Hematopoietic multipotent progenitor cell treated with erythropoietin and hydrocortisone succinate and interleukin-3 and kit ligand, for 17 days (in vitro differentiated cells): ENCODE measurements around the gene NPPA.
A peak's percentile ranks its signal among the peaks of the same experiment; 100 is the strongest.

Source experiments
- DNase-seq: peaks from one replicate; pipeline ENCODE4 v3.0.0-alpha.2; 2015; ENCODE audit warnings: low spot score

NPPA gene

DNA sequence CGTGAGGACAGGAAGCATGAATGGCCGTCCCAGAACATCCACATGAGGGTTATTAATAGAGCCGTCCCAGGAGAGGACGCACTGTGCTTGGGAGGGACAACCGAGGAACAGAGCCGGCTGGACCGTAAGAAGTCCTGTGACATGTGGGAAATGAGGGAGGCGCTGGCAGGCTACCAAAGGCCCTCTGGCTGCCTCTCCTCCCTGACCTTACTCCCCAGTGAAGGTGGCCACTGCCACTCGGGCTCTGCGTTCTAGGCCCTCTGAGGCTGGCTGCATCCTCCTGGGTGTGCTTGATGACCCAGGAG is 26.6 kb upstream of the NPPA start:
- DNase-seq, result no peak

DNA sequence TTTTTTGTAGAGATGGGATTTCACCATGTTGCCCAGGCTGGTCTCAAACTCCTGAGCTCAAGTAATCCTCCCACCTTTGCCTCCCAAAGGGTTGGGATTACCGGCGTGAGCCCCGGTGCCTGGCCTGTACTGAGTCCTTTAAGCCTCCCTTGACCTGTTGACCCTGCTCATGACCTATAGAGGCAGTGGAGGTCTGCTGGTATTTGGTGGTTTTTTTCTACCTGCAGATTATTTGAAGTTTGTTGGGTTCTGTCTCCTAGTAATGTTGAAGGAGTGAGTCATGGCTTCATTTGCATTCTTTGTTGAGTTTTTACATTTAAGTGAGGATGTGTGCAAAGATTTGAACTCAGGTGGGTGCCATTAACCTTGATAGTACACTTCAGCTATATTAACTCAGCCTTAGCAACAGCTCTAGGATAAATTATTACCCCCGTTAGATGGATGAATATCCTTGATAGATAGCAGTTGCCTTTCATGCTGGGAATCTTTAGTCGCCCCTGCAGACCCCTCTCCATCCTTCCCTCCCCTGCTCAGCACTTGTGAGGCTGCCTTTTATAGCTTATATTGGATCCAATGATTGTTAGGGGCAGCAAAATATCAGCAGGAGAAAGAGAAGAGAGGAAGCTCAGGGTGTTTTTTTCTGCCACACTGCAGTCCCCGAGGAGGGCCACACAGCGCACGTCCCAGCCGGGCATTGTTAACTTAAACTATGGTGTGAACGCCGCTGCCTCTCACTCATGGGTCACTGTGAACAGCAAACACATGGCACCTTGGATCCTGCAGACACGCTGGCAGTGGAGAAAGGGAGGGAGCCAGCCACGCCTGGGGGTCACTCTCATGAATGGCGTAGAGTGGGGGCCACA is 26.0 kb upstream of the NPPA start:
- no peak for DNase-seq

DNA sequence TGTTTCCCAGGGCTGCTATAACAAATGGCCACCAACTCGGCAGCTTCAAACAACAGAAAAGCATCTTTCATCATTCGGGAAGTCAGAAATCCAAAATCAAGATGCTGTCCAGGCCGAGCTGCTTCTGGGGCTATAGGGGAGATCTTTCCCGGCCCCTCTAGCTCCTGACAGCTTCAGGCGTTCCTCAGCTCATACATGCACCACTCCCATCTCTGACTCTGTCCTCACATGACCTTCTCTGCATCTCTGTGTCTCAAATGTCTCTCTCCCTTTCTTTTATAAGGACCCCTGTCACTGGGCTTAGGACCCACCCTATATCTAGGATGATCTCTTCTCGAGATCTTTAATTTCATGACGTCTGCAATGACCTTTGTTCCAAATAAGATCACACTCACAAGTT is 25.0 kb upstream of the NPPA start:
- DNase-seq, result no peak

DNA sequence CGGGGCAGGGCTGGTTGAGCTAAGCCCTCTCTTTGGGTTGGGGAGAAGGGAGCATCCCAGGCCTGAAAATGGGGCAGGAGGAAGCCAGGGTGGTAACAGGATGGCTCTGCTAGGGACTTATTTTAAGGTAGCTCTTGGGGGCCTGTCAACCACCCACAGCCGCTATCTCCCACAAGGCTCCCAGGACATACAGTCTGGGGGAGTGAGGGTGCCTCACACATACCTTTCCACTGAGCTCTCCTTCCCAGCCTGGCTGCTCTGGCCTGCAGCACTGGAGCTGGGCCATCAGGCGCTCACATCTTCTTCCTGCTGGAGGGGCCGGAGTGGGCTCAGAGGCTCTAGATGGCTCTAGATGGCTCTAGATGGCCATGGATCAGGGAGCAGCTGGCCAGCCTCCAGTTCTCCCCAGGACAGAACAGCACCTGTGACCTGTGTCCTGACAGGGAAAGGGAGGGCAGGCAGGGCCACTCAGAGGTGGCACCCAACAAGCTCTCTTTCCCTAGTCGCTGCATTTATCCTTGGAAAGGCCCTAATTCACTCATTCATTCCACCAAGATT is 22.1 kb upstream of the NPPA start:
- no peak for DNase-seq

DNA sequence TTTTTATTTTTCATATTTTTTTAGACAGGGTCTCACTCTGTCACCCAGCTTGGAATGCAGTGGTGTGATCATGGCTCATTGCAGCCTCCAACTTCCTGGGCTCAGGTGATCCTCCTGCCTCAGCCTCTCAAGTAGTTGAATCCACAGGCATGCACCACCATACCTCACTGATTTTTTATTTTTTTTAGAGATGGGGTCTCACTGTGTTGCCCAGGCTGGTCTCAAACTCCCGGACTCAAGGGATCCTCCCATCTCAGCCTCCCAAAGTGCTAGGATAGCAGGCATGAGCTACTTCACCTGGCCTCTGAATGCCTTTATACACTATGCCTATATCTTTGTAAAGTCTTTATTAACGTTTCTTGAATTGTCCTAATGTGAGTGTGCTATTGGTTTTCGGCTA is 21.5 kb upstream of the NPPA start:
- no peak for DNase-seq

DNA sequence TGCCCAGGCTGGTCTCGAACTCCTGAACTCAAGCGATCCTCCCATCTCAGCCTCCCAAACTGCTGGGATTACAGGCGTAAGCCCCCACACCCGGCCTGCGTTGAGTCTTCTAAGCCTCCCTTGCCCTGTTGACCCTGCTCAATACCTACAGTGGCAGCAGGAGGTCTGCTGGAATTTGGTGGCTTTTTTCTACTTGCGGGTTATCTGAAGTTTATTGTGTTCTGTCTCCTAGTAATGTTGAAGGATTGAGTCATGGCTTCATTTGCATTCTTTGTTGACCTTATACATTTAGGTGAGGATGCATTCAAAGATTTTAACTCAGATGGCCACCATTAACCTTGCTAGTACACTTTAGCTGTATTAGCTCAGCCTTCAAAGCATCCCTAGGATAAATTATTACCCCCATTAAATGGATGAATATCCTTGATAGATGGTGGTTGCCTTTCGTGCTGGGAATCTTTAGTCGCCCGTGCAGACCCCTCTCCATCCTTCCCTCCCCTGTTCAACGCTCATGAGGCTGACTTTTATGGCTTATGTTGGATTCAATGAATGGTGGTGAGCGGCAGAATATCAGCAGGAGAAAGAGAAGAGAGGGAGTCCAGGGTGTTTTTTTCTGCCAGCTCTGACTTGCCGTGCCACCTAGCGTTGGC is 20.9 kb upstream of the NPPA start:
- no peak for DNase-seq

DNA sequence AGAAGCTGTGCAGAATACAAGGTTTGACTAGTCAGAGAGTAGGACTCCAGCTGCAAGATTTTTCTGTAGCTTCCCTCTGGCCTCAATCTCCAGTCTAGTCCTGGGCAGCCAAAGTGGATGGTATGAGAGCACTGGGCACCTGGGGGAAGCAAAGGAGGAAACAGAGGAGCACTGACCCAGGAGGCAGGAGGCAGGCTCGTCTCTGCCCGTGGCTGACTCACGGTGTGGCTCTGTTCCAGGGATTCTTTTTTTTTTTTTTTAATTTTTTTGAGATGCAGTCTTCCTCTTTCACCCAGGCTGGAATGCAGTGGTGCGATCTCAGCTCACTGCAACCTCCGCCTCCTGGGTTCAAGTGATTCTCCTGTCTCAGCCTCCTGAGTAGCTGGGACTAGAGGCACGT is 15.3 kb upstream of the NPPA start:
- DNase-seq, result no peak

DNA sequence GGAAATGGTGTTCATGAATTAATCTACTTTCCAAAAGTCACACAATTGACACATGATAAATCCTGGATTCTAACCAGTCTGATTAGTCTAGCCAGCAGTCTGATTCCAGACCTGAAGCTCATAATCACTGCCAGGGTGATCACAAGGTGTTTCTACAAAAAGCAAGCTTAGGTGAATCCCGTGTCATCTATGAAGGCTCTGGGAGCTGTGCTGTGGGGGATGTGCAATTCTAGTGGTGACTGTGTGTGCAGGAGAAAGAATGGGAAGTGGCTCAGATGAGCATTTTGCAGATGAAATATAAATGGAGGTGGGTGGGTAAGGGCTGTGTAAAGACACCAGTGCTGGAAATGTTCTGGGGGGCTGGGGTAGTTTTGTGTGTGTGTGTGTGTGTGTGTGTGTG is 13.0 kb upstream of the NPPA start:
- DNase-seq, result no peak

DNA sequence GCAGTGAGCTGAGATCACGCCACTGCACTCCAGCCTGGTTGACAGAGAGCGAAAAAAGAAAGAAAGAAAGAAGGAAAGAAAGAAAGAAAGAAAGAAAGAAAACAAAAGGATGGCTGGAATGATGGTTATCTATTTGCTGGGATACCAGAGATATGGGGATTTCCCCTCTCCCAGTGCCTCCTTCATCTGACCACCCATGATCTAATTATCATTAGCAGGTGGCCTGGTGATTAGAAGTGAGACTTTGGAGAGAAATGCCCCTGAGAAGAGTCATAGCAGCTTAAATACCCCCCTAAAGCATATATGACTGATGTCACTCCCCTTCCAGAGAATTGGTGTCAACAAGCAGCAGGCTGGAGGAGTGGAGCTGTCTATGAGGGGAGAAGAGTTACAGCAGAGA is 12.5 kb upstream of the NPPA start:
- no peak for DNase-seq

DNA sequence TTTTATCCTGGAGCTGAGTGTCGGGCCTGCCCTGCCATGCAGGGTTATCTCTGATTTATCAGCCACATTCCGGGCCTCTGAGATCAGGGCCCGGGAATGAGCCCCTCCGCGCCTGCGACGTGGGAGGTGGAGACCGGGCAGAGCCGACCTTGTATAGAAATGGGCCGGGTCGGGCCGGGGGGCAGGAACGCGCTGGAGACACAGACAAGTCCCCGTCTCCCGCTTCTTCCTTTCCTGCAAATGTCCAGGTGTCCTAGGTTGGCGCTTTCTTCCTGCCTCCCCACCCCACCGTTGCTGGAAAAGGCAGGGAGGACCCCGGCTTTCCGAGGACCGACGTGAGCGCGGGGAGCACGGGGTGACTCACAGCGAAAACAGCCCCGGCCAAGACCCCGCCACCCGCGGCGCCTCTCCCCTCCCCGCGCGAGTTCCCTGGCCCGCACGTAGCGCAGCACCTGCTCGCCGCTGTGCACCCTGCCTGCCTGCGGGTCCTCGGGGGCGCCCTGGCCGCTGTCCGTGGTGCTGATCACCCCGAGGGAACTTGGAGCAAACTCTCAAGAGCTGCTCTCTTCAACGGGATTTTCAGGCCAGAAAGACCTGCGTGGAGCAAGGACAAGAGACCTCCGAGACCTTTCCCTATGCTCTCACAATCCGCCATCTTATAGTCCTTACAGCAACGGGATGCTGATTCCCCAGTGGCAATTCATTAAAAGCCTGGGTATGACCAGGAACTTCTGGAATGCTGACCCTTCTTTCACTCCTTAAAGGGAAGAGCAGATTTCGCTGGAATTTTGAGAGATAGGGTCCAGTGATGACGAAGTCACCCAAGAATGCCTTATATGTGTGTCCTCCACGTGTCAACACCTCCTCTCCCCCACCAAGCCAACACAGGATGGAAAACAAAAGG is 11.6 kb upstream of the NPPA start:
- DNase-seq, result peak; percentile 43

DNA sequence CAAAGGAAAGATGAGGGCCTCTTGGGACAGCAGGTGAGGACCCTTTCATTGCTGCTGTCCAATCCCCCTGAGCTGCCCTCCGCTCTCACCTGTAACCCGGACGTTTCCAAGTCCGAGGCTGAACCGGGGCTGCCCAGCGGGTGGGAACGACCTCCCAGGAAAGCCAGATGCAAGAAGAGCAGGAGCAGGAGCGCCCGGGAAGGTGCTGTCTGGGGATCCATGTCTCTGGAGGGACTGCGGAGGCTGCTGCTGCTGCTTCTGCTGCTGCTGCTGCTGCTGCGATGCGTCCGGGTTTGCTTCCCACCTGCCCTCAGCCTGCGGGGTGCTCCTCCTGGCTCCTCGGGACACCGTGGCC is 11.0 kb upstream of the NPPA start, which contains the start of gene NPPB:
Gene NPPB, minus strand, starts transcription at position 333 of the 355 bp plus-strand sequence. Its CDS starts 112 bp downstream, at position 221.
- no peak for DNase-seq

DNA sequence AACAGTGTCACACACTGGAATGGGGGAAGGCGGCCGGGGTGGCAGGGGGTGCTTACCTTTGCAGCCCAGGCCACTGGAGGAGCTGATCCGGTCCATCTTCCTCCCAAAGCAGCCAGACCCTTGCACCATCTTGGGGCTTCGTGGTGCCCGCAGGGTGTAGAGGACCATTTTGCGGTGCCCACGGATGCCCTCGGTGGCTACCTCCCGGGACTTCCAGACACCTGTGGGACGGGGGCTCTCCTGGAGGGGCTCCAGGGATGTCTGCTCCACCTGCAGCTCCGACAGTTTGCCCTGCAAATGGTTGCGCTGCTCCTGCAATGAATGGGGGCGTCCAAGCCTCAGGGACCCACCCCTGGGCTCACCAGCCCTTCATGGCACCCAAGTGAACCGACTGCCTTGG is 10.6 kb upstream of the NPPA start:
- no peak for DNase-seq

DNA sequence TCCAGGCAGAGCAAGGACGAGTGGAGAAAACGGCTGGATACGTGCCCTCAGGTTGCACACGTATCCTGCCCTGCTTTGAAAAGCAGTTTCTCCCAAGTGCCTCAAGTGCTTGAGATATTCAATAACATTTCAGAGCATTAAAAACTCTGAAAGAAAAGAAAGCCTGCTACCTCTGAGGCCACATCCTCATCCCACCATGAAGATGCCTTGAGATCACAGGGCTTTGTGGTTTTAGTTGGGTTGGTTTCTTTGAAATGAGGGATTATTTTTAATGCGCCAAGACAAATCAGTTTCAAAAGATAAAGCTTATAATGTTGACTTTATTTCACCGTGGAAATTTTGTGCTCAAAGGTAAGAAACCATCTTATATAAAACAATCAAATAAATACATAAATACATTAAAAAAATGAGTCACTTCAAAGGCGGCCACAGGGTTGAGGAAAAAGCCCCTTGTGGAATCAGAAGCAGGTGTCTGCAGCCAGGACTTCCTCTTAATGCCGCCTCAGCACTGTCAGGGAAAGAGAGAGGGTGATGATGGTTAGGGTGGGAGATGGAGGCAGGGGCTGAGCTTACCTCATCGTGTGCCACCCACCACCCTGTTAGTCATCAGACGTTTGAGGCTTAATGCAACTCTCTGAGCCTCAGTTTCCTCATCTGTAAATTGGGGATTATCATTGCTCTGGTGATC is 9.7 kb upstream of the NPPA start:
- DNase-seq, result no peak

DNA sequence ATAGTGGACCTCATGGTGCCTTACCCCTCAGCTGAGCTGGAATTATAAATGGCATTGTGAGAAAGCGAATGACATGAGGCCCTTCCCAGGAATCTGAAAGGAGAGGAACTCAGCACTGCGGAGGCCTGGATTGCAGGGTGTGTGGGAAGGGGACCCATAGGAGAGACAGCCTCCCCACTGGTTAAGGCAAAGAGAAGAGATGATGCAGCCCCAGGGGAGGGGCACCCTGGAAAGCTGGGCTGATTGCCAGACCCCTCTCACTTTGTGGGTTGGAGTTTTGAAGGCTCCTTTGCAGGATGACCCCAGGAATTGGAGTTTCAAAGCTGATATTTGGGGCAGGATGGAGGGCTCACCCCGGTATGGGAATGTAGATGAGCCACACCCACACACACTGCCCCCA is 9.1 kb upstream of the NPPA start:
- no peak for DNase-seq

DNA sequence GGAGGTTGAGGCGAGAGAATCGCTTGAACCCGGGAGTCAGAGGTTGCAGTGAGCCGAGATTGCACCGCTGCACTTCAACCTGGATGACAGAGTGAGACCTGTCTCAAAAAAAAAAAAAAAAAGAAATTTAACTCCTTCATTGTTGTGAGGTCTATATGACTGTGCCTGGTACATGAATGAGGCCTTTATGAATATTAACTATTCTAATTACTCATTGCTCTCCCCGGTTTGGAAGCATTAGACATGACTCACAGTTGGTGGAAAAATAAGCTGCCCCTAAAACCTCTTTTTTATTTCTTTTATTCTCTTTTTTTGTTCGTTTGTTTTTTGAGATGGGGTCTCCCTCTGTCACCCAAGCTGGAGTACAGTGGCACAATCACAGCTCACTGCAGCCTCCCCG is 7.8 kb upstream of the NPPA start:
- DNase-seq, result no peak

DNA sequence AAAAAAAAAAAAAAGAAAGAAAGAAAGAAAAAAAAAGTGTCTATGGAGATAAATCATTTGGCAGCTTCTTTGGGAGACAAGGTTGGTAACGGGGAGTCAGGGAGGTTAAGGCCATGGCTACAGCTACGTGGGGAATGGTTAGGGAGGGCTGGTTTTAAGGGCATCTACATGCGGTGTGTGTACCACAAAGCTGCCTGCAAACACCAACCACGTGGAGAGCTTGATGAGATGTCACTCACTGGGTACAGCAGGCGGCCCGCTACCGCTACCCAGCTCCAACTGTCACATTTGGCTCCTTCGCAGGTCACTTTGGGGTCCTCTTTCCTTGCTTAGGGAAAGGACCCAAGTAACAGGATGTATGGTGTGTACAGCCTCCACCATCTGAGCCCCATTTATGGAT is 6.9 kb upstream of the NPPA start:
- DNase-seq, result no peak

DNA sequence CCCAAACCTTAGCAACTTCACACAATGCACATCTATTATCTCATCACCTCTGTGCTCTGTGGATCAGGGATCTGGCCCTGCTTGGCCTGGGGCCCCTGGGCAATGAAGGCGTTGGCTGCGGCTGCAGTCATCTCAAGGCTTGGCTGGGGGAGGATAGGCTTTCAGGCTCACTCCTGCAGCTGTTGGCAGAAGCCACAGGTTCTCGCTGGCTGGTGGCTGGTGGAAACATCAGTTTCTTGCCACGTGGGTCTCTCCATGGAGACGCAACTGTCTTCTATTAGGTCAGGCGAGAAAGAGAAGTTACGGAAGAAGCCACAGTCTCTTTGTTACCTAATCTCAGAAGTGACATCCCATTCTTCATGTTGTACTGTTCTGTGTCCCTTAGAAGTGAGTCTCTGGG is 3.6 kb upstream of the NPPA start:
- no peak for DNase-seq

DNA sequence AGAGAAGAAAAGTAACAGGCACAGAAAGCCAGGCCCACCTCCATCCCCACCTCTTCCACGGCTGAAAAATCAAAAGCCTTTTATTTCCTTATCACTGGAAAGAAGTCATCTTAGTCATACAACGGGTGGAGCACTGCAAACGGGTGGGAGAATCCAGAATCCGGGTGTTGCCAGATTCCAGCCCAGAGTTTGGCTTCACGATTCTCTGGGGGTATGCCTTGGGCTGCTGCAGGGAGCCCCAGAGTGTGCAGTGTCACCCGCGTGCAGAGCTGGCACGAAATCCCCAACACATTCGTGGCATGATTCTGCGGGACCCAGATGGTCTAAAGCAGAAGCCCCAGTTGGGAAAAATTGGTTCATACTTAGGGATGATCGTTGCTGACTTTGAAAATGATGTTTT is 2.6 kb upstream of the NPPA start:
- DNase-seq, result no peak

DNA sequence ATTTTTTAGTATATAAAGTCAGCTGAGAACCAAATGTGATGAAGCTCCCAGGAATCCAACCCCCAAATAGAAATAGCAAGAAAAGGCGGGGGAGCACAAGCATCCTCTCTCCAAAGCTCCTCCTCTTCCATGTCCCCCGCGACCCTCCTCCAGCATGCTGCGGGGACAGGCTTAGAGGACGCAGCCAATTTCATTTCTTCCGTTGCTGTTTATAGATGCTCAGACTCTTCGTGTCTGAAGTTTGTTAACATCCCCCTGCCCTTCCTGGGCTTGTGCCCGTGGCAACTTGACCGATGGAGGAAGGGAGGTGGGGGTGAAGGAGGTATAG is 754 bp upstream of the NPPA start:
- no peak for DNase-seq

DNA sequence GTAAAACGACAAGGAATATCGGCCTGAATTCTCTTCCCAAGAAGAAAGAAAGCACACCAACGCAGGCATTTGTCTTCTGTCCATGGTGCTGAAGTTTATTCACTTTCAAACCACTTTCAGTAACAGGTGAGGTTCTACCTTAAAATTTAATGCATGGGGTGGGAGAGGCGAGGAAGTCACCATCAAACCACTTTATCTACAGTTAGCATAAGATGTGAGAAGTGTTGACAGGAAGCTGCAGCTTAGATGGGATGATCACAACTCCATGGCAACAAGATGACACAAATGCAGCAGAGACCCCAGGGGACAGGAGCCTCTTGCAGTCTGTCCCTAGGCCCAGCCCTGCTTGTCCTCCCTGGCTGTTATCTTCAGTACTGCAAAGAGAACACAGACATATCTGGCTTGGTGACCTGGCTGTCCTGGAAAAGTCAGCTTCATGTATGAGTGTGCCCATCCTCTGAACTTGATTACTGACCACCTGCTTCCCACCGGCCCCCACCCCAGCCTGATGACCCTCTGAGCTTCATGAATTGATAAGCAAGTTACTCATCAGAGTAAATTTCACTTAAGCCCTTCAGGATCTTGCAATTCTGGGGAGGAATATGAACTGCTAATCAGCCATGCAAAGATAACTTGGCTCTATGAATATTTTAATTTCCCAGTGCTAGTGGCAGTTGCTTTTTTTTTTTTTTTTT is 1.8 kb downstream of the NPPA start:
- peak; percentile 45 for DNase-seq
